Measurements from ENCODE around the gene MAP2K7.
"Not testable (repeated sequence)": the region's sequence is repeated elsewhere in the genome, so short reads cannot be mapped to it uniquely, and the experiment has no call there.

Gene MAP2K7

DNA sequence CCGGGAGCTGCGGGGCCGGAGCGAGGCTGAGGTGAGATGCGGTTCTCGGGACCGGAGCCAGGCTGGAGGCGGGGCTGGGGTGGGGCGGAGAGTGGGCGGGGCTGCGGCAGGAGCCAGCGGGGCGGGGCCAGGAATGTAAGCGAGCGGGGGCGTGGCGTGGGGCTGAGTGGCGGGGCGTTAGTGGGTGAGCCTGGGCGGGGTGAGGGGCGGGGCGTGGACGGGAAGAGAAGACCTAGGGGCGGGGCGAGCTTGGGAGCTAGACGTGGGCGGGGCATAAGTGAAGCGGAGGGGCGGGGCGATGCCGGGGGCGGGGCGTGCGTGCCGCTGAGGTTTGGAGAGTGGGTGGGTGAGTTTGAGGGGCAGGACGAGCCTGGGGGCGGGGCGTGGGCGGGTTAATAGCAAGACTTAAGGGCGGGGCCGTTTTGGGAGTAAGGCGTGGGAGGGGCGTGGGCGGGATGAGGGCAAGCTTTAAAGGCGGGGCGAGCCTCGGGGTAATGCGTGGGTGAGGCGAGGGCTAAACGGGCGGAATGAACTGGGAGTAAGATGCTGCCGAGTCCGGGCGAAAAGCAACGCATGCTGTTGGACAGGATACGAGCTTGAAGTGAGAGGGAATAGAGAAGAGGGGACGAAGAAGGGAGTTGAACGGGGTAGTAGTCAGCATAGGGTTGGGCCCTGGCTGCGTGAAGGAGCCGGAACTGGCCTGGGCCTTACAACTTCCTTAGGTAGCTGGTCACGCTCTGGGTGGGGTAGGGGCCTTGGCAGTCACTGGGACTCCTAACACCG, 17.0 kb downstream of the MAP2K7 start:
- peak; percentile 84 for DNase-seq

- no peak for DNase-seq
These were observed 17.8 kb downstream of the MAP2K7 start for GRCh38 chr19:7921302-7921966.

GRCh38 chr19:7921967-7922835, 18.5 kb downstream of the MAP2K7 start:
- DNase-seq, result no peak

- no peak for DNase-seq
These were observed 19.1 kb downstream of the MAP2K7 start for GRCh38 chr19:7922836-7923195.

DNA sequence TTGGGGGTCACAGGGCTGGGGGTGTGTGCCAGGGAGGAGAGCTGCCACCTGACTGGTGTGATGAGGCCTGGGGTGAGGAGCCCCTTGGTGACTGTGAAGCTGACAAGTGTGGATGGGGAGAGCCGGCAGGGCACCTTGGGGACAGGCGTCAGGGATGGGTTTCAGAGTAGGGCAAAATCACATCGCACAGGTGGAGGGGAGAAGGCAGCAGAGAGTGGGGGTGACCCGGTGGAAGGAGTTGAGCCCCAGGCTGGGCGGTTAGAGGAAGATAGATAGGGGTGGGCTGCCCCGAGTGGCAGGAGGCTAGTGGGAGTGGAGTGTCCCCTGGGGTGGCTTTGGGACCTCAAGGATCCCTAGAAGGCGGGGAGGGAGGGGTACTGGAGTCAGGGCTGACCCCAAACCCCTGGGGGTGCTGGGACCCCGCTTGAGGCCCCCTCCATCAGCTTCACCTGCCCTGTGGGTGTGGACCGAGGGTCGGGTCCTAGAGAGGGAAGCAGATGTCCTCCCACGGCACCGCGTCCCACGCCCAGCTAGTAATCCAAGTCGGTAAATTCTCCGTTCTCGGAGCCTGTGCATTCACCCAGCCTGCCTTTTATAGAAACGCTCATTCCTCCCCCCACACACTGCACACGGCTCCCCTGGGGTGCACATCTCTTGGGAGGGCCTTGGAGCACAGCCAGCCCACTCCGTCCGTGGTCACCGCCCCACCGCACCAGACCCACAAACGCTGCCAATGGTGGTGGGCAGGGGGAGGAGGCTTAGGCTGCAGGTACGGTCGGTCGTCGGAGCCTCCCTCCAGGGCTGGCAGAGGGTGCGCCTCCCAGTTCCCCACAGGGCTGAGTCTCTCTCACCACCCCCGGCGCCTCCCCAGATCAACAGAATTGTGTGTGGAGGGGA, 19.9 kb downstream of the MAP2K7 start:
- DNase-seq, result no peak

- no peak for DNase-seq
These were observed 20.6 kb downstream of the MAP2K7 start for GRCh38 chr19:7924241-7924640.

DNA sequence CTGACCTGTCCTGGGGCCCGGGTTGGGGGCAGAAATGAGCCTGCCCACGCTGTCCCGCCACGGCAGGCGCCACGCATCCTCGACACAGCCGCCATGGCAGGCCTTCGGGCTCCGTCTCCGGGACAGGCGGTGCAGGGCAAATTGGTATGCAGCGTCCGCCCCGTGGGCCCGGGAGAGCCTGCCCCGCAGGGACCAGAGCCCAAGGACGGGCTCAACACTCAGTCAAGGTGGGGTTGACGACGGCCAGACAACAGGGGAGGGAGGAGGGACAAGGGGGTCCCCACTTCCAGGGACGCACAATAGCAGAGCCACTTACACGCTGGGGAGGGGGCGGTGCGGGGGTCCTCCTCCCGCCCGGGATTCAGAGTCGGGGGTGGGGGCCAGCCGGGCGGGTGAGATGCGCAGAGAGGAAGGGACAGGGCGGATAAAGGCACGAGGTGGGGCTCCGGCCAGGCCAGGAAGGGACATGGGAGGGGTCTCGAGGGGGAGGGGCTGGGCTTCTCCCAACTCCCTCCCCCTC, 21.0 kb downstream of the MAP2K7 start:
- no peak for DNase-seq

- peak; percentile 17 for DNase-seq
These were observed 21.6 kb downstream of the MAP2K7 start for GRCh38 chr19:7925171-7925851.

DNA sequence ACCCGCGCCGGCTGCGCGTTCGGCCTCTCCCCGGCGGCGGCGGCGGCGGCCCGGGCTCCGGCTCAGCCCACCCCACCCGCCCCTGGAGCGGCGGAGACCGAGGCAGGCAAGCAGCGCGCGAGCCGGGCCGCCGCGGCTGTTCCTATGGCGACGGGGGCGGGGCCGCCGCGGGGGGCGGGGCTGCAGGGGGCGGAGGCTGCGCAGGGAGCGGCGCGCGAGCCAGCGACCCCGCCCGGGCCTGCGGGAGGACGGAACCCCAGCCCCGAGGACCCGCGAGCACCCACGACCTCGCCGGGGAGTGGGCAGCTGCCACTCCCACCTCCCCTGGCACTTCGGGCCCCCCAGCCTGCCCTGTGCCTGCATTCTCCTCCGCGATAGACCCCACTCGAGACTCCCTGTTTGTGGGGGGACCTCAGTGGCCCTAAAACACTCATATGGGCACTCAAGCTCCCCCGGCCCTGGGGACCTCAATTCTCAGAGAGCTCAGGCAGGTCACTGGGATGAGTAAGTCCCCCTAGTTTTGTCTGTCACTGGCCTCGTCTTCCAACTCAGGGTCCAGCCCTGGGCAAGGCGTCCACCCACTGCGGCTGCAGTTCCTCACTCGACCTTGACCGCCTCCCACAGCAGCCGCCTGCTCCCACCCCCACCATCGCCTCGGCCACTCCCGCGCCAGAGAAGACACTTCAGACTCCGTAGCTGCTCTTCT, 22.5 kb downstream of the MAP2K7 start, which contains the start of gene CTXN1:
Gene CTXN1, minus strand, starts transcription at position 115 of the 706 bp plus-strand sequence. CDS start 597 bp downstream, outside the sequence.
- peak; percentile 71 for DNase-seq

GRCh38 chr19:7926727-7927604, 23.3 kb downstream of the MAP2K7 start:
- DNase-seq, result no peak

DNA sequence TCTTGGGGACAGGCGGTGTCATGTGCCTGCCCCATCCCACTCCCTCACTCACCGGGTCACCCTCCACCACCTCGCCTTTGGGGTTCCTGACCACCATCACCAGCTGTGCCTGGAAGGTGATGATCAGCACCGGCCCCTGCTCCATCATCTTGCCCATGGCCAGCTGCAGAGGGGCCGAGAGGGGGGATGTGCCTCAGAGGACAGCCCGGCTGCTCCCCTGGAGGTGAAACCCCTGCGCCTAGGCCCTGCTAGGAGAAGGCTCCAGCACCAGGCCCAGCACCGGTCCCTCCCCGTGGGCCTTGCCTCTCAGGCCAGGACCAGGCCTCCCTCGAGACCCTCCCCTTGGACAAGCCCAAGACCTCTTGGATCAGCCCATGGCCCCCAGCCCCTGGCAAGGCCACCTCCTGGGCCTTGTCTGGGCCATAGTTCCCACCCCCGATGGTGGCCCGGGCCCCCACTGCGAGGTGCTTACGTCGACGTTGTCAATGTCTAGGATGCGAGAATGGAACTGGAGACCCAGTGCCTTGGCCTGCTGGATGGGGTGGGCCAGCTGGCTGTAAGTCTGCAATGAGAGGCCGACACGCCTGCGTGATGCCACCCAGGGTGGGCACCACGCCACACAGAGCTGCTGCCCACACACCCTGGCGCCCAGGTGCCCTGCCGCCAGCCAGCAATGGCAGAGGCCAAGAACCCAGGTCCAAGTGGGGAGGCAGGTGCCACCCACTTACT, 24.1 kb downstream of the MAP2K7 start:
- no peak for DNase-seq

DNA sequence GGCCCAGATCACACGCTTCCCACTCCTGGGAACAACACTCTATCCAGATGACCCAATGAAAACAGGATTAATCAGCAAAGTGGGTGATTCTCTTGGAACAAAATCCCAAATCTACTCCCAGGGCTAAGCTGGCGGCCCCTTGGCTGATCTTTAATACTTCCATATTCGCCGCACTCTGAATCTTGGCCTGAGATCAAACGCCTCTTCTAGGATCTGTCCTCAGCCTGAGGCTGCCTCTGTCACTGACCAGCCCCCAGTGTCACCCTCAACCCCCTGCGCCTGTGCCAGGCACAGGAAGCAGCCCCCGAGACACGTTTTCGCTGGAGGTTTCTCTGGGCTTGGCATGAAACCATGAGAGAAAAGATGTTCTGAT, 24.6 kb downstream of the MAP2K7 start:
- DNase-seq, result no peak

DNA sequence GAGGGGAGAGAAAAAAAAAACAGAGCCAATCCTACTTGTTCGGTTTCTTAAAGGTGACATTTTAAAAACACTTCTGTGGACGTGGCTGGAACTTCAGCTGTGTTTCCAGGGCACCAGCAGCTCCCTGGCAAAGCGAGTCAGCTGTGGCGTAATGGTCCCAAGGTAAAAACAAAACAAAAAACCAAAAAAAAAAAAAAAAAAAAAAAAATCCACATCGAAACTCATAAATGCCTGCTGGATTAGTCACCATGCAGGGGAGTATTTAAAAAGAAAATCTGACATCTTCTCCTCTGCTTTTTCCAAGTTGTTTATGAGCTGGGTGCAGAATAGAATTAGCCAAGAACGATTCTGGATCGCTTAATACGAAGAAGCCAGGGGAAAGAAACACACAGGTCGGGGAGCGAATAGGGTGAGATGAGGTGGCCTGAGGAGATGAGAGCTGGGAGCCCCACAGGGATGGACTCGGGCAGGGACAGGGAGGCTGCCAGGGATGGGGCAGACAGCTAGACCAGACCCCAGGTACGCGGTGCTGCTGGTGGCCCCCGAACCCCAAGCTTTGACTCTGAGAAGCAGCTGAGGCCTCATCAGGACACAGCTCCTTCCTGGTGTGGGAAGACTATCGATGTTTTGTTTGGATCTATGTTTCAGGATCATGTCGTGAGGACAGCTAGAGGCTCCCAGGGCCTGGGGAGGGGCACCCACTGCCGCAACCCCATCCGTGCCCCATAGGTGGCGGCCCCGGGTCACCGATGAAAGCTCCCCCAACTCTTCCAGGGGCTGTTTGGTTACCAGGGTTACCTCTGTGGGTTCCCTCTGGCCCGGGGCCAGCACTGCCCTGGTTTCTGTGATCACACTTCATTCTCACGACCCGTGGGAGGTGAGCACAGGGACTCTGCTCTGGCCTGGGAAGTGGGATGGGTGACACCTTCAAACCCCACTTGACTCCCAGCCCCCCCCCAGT, 25.3 kb downstream of the MAP2K7 start:
- DNase-seq, result no peak

DNA sequence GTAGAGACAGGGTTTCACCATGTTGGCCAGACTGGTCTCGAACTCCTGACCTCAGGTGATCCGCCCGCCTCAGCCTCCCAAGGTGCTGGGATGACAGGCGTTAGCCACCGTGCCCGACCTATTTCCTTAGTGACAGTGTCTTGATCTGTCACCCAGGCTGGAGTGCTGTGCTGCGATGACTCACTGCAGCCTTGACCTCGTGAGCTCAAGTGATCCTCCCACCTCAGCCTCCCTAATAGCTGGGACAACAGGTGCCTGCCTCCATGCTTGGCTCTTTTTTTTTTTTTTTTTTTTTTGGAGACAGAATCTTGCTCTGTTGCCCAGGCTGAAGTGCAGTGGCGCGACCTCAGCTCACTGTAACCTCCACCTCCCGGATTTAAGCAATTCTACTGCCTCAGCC, 26.4 kb downstream of the MAP2K7 start:
- not testable (repeated sequence) for DNase-seq

- no peak for DNase-seq
These were observed 27.1 kb downstream of the MAP2K7 start for GRCh38 chr19:7930765-7931164.

DNA sequence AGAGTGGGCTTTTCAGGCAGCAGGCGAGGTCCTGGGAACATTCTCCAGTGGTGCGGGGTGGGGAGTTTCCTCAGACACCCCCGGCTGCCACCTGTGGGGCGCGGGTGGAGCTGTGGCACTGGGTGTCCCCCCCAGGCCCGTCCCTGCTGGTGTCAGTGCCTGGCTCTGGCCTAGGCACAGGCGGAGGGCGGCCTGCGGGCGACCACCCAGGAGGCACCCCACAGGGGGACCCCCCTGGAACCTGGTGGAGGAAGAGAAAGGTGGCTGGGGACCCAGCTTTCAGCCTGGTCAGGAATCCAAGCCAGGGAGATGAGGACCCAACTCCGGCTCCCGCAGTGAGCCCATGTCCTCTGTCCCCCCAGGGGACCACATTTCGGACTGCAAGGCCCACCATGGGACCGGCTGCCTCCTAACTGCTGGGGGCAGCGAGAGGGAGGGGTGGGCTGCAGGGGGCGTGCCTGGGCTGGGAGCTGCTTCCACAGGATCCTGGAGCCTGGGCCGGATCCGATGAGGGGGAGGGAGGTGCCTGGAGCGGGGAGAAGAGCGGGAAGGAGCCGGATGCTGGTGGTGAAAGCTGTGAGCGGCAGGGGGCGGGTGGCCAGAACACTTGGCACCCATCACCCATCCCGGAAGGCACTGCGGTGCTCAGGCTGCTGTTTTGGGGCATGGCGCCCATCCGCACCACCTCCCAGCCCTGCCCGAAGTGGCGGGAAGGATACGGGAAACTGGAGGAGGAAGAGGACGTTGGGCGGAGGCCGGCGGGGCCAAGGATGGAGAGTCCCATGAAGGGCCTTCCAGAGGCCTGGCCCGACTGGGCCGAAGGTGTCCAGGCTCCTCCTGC, 27.8 kb downstream of the MAP2K7 start:
- DNase-seq, result no peak
